Measurements from ENCODE around the gene GOPC. TPM values are rescaled to one million over a fixed set of nuclear protein-coding genes. Genes with fewer than 3 reads are reported as not detected.

GOPC gene
- total RNA-seq, 2 experiments from 2014 or later: 20.1 to 29.1 TPM

GRCh38 chr6:117538615-117539014 lies 63.7 kb downstream of the GOPC start:
- Histone ChIP-seq H4K20me1 (ENCODE audit: insufficient read depth, low read length) (no peaks in the 10 kb centered on the region), H2AFZ (ENCODE audit: low read length) (no peak overlapping the region), H3K27ac (ENCODE audit: low read depth, low read length, poor library complexity, severe bottlenecking) (no peak overlapping the region), H3K79me2 (ENCODE audit: insufficient read depth, low read depth, low read length) (no peaks in the 10 kb centered on the region), H3K9me3 (ENCODE audit: low read length) (no peaks in the 10 kb centered on the region), H3K36me3 (ENCODE audit: insufficient read depth, low read length) (no peaks in the 10 kb centered on the region), H3K4me3 (ENCODE audit: low read depth, low read length, poor library complexity, severe bottlenecking) (no peak overlapping the region), H3K4me1 (ENCODE audit: insufficient read depth, low read length, poor library complexity, severe bottlenecking) (no peaks in the 10 kb centered on the region), H3K4me2 (ENCODE audit: low read length) (no peak overlapping the region), H3K9me2 (ENCODE audit: insufficient read depth, low read length) (no peaks in the 10 kb centered on the region)
- ChIA-PET CTCF (ENCODE audit: unreplicated experiment) (no interaction called here), POLR2A (no interaction called here)
- intact Hi-C loops (cut with micrococcal nuclease; ENCODE audit: unreplicated experiment): no loop called here
- no peak for TF ChIP-seq EZH2phosphoT487 (IDR thresholded peaks at IDR 0.05; ENCODE audit: borderline replicate concordance, low read depth, low read length)
- TF ChIP-seq CTCF (conservative IDR thresholded peaks at IDR 0.05; ENCODE audit: low read length): no peak
- BruUV-seq (replicated peaks): no TSS peak
- no peak for DNase-seq (ENCODE audit: low spot score)

DNA sequence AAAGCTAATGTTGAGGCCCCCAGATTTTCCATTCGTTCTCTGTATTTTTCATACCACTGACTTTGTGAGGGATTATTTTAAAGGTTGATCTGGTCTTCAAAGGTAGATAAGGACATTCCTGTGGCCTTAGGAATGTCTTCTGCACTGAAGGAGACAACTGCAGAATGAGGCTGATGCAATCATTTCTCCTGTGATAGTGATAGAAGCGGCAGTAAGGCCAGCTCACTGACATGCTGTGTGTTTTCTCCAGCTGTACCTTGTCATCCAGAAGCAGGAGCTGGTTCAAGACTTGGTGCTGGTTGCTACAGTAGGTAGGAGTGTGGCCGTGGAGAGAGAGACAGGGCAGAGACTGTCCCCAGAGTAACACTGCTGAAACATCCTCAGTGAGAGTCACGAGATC lies 66.0 kb downstream of the GOPC start:
- TF ChIP-seq EZH2phosphoT487 (IDR thresholded peaks at IDR 0.05; ENCODE audit: borderline replicate concordance, low read depth, low read length) (no peak), CTCF (conservative IDR thresholded peaks at IDR 0.05; ENCODE audit: low read length) (no peak)
- no peak for DNase-seq (ENCODE audit: low spot score)
- H3K4me2 ChIP-seq (ENCODE audit: low read length): no peak overlapping the region
- intact Hi-C loops (cut with micrococcal nuclease; ENCODE audit: unreplicated experiment): no loop called here
- H4K20me1 ChIP-seq (ENCODE audit: insufficient read depth, low read length): no peaks in the 10 kb centered on the region
- H3K9me2 ChIP-seq (ENCODE audit: insufficient read depth, low read length): no peaks in the 10 kb centered on the region
- H3K9me3 ChIP-seq (ENCODE audit: low read length): no peaks in the 10 kb centered on the region
- no peak overlapping the region for H3K4me3 ChIP-seq (ENCODE audit: low read depth, low read length, poor library complexity, severe bottlenecking)
- no TSS peak for BruUV-seq (replicated peaks)
- H3K27ac ChIP-seq (ENCODE audit: low read depth, low read length, poor library complexity, severe bottlenecking): no peak overlapping the region
- no peaks in the 10 kb centered on the region for H3K4me1 ChIP-seq (ENCODE audit: insufficient read depth, low read length, poor library complexity, severe bottlenecking)
- ChIA-PET POLR2A (interaction anchor here (0.6 to 1.1 kb wide), 2 partner anchors 15 to 27 kb away, joined by 3 to 4 read pairs; no protein-coding TSS in a partner anchor), CTCF (ENCODE audit: unreplicated experiment) (no interaction called here)
- H3K79me2 ChIP-seq (ENCODE audit: insufficient read depth, low read depth, low read length): no peaks in the 10 kb centered on the region
- no peak overlapping the region for H2AFZ ChIP-seq (ENCODE audit: low read length)
- no peaks in the 10 kb centered on the region for H3K36me3 ChIP-seq (ENCODE audit: insufficient read depth, low read length)

GRCh38 chr6:117534974-117535373 lies 67.3 kb downstream of the GOPC start:
- Histone ChIP-seq H3K79me2 (ENCODE audit: insufficient read depth, low read depth, low read length) (no peaks in the 10 kb centered on the region), H4K20me1 (ENCODE audit: insufficient read depth, low read length) (no peaks in the 10 kb centered on the region), H3K4me3 (ENCODE audit: low read depth, low read length, poor library complexity, severe bottlenecking) (no peak overlapping the region), H3K4me2 (ENCODE audit: low read length) (no peak overlapping the region), H3K9me3 (ENCODE audit: low read length) (no peaks in the 10 kb centered on the region), H3K27ac (ENCODE audit: low read depth, low read length, poor library complexity, severe bottlenecking) (no peak overlapping the region), H3K36me3 (ENCODE audit: insufficient read depth, low read length) (no peaks in the 10 kb centered on the region), H3K9me2 (ENCODE audit: insufficient read depth, low read length) (no peaks in the 10 kb centered on the region), H2AFZ (ENCODE audit: low read length) (no peak overlapping the region), H3K4me1 (ENCODE audit: insufficient read depth, low read length, poor library complexity, severe bottlenecking) (no peaks in the 10 kb centered on the region)
- CTCF ChIA-PET (ENCODE audit: unreplicated experiment): no interaction called here
- no TSS peak for BruUV-seq (replicated peaks)
- no peak for TF ChIP-seq EZH2phosphoT487 (IDR thresholded peaks at IDR 0.05; ENCODE audit: borderline replicate concordance, low read depth, low read length)
- TF ChIP-seq CTCF (conservative IDR thresholded peaks at IDR 0.05; ENCODE audit: low read length): no peak
- intact Hi-C loops (cut with micrococcal nuclease; ENCODE audit: unreplicated experiment): no loop called here
- no peak for DNase-seq (ENCODE audit: low spot score)
- POLR2A ChIA-PET: interaction anchor here (0.6 kb wide), 1 partner anchor 67 kb away, joined by 3 read pairs; no protein-coding TSS in a partner anchor
